Coronary artery (tissue), 2 donors: ENCODE measurements around the gene KRT33B.
A peak's percentile ranks its signal among the peaks of the same experiment; 100 is the strongest.

Experiments used
- DNase-seq: peaks from one replicate; pipeline ENCODE4 v3.0.0-alpha.2; 2017; ENCODE audit warnings: low spot score
- H3K27ac ChIP-seq, 2 donors: fragments of 200-600 bp; sonication (generic); one replicate each; pipeline ENCODE4 v1.5.1; 2016 to 2019
- H3K4me3 ChIP-seq: fragments of 200-600 bp; sonication (generic); 2 replicates; pipeline ENCODE4 v1.5.1; 2016; ENCODE audit warnings: mild to moderate bottlenecking, moderate library complexity
- TF ChIP-seq, protein P1 (sequence below): fragments of 200-600 bp; sonication (generic); IDR thresholded peaks from one replicate; pipeline ENCODE4 v1.5.1; 2019; ENCODE audit warnings: antibody characterized with exemption

KRT33B gene

DNA sequence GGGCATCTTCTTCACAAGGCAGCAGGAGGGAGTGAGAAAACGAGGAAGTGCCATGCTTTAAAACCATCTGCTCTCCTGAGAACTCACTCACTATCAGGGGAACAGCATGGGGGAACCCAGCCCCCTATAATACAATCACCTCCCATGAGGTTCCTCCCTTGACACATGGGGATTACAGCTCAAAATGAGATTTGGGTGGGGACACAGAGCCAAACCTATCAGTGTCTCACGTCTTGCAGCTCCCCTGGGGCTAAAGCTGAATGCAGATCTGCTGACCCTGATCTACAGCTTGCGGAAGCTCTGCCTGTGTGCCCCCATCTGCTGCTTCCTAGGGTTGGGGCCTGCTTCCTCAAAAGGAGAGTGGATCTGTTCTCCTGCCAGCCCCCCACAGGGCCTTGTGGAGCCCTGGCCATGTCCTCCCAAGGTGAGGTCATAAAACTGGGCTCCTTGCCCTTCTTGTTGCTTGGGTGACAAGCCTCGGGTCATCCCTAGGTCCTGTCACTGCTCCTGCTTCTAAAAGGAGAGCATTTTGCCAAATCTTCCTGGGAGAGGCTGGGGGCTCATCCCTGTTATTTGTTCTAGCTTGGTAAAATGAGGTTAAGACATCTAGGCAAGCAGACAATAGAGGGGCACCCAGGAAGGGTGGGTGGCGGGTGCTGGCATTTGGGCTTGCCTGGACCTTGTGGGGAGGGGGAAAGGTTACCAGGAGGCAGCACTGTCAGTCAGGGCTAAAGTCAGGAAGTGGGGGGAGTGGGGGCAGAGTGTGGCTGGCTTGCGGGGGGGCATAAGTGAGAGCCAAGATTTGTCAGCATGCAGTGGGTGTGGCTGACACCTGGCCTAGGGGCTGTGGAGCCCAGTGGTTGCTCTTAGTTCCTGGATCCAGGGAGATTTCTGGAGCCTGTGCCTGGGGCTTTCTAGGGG, 35.0 kb downstream of the KRT33B start:
- Histone ChIP-seq H3K4me3 (no peak overlapping the region), H3K27ac (no peak overlapping the region)
- TF ChIP-seq, protein P1, sequence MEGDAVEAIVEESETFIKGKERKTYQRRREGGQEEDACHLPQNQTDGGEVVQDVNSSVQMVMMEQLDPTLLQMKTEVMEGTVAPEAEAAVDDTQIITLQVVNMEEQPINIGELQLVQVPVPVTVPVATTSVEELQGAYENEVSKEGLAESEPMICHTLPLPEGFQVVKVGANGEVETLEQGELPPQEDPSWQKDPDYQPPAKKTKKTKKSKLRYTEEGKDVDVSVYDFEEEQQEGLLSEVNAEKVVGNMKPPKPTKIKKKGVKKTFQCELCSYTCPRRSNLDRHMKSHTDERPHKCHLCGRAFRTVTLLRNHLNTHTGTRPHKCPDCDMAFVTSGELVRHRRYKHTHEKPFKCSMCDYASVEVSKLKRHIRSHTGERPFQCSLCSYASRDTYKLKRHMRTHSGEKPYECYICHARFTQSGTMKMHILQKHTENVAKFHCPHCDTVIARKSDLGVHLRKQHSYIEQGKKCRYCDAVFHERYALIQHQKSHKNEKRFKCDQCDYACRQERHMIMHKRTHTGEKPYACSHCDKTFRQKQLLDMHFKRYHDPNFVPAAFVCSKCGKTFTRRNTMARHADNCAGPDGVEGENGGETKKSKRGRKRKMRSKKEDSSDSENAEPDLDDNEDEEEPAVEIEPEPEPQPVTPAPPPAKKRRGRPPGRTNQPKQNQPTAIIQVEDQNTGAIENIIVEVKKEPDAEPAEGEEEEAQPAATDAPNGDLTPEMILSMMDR: no peak
- no peak for DNase-seq

- Histone ChIP-seq H3K4me3 (no peak overlapping the region), H3K27ac (no peak overlapping the region)
- DNase-seq: no peak
- TF ChIP-seq, protein P1: no peak
Measured at GRCh38 chr17:41333836-41334235, 35.8 kb downstream of the KRT33B start.

DNA sequence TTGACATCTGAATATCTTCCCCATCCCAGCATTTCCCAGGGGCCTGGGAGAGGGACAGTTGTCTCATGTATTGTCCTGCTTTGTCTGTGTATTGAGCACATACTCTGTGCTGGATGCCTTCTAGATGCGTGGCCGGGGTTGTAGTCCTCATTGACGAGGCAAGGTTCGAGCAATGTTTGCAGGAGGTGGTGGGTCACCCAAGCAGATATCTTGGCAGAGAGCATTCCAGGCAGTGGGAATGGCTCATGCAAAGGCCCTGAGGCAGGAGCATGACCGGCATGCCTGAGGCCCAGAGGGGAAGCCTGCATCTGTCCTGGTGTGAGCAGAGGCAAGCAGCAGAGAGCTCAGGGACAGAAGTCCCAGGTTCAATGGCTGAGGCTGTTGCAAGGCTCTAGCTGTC, 36.5 kb downstream of the KRT33B start:
- H3K27ac ChIP-seq: no peak overlapping the region
- TF ChIP-seq, protein P1: no peak
- no peak overlapping the region for H3K4me3 ChIP-seq
- DNase-seq: no peak

GRCh38 chr17:41332239-41332638, 37.4 kb downstream of the KRT33B start:
- Histone ChIP-seq H3K27ac (no peak overlapping the region), H3K4me3 (no peak overlapping the region)
- TF ChIP-seq, protein P1: no peak
- DNase-seq: no peak

- Histone ChIP-seq H3K27ac (no peak overlapping the region), H3K4me3 (no peak overlapping the region)
- DNase-seq: no peak
- TF ChIP-seq, protein P1: no peak
Measured at GRCh38 chr17:41331606-41332005, 38.0 kb downstream of the KRT33B start.

GRCh38 chr17:41329279-41329948, 40.2 kb downstream of the KRT33B start:
- no peak overlapping the region for H3K27ac ChIP-seq
- DNase-seq: no peak
- TF ChIP-seq, protein P1: peak; percentile 26
- no peak overlapping the region for H3K4me3 ChIP-seq
